Measurements from ENCODE around the gene KRT74.

Gene KRT74

GRCh38 chr12:52612431-52613383 is 39.1 kb upstream of the KRT74 start:
- H3K4me2 ChIP-seq (ENCODE audit: low read length): no peak overlapping the region
- no peaks in the 10 kb centered on the region for H3K4me1 ChIP-seq (ENCODE audit: control insufficient read depth, insufficient read depth, low read length)
- no peak overlapping the region for H3K9ac ChIP-seq (ENCODE audit: low read depth, low read length)
- no peaks in the 10 kb centered on the region for H3K36me3 ChIP-seq (ENCODE audit: insufficient read depth, low read length)
- H3K4me3 ChIP-seq (ENCODE audit: low read length): no peak overlapping the region
- peaks cover 86% of the 10 kb centered on the region for H3K27me3 ChIP-seq (ENCODE audit: control insufficient read depth, insufficient read depth, low read length)
- no peaks in the 10 kb centered on the region for H3K9me3 ChIP-seq (replicated peaks; ENCODE audit: low read length)

GRCh38 chr12:52611080-52611468 is 37.4 kb upstream of the KRT74 start:
- Histone ChIP-seq H3K9ac (ENCODE audit: low read depth, low read length) (no peak overlapping the region), H3K4me1 (ENCODE audit: control insufficient read depth, insufficient read depth, low read length) (no peaks in the 10 kb centered on the region), H3K36me3 (ENCODE audit: insufficient read depth, low read length) (no peaks in the 10 kb centered on the region), H3K4me3 (ENCODE audit: low read length) (no peak overlapping the region), H3K4me2 (ENCODE audit: low read length) (no peak overlapping the region), H3K27me3 (ENCODE audit: control insufficient read depth, insufficient read depth, low read length) (peaks cover 89% of the 10 kb centered on the region), H3K9me3 (replicated peaks; ENCODE audit: low read length) (no peaks in the 10 kb centered on the region)

GRCh38 chr12:52608826-52609630 is 35.4 kb upstream of the KRT74 start:
- H3K4me3 ChIP-seq (ENCODE audit: low read length): no peak overlapping the region
- peaks cover 81% of the 10 kb centered on the region for H3K27me3 ChIP-seq (ENCODE audit: control insufficient read depth, insufficient read depth, low read length)
- no peak overlapping the region for H3K4me2 ChIP-seq (ENCODE audit: low read length)
- no peak overlapping the region for H3K9ac ChIP-seq (ENCODE audit: low read depth, low read length)
- H3K36me3 ChIP-seq (ENCODE audit: insufficient read depth, low read length): no peaks in the 10 kb centered on the region
- no peaks in the 10 kb centered on the region for H3K4me1 ChIP-seq (ENCODE audit: control insufficient read depth, insufficient read depth, low read length)
- H3K9me3 ChIP-seq (replicated peaks; ENCODE audit: low read length): no peaks in the 10 kb centered on the region

GRCh38 chr12:52608161-52608560 is 34.5 kb upstream of the KRT74 start:
- no peaks in the 10 kb centered on the region for H3K36me3 ChIP-seq (ENCODE audit: insufficient read depth, low read length)
- H3K9me3 ChIP-seq (replicated peaks; ENCODE audit: low read length): no peaks in the 10 kb centered on the region
- H3K9ac ChIP-seq (ENCODE audit: low read depth, low read length): no peak overlapping the region
- H3K4me2 ChIP-seq (ENCODE audit: low read length): no peak overlapping the region
- peaks cover 78% of the 10 kb centered on the region for H3K27me3 ChIP-seq (ENCODE audit: control insufficient read depth, insufficient read depth, low read length)
- no peaks in the 10 kb centered on the region for H3K4me1 ChIP-seq (ENCODE audit: control insufficient read depth, insufficient read depth, low read length)
- no peak overlapping the region for H3K4me3 ChIP-seq (ENCODE audit: low read length)

GRCh38 chr12:52607314-52607713 is 33.7 kb upstream of the KRT74 start:
- H3K9me3 ChIP-seq (replicated peaks; ENCODE audit: low read length): no peaks in the 10 kb centered on the region
- no peak overlapping the region for H3K9ac ChIP-seq (ENCODE audit: low read depth, low read length)
- H3K27me3 ChIP-seq (ENCODE audit: control insufficient read depth, insufficient read depth, low read length): peaks cover 77% of the 10 kb centered on the region
- H3K36me3 ChIP-seq (ENCODE audit: insufficient read depth, low read length): no peaks in the 10 kb centered on the region
- no peak overlapping the region for H3K4me2 ChIP-seq (ENCODE audit: low read length)
- H3K4me1 ChIP-seq (ENCODE audit: control insufficient read depth, insufficient read depth, low read length): no peaks in the 10 kb centered on the region
- H3K4me3 ChIP-seq (ENCODE audit: low read length): no peak overlapping the region

GRCh38 chr12:52606581-52607218 is 33.1 kb upstream of the KRT74 start:
- Histone ChIP-seq H3K4me2 (ENCODE audit: low read length) (no peak overlapping the region), H3K9me3 (replicated peaks; ENCODE audit: low read length) (no peaks in the 10 kb centered on the region), H3K36me3 (ENCODE audit: insufficient read depth, low read length) (no peaks in the 10 kb centered on the region), H3K27me3 (ENCODE audit: control insufficient read depth, insufficient read depth, low read length) (peaks cover 77% of the 10 kb centered on the region), H3K4me1 (ENCODE audit: control insufficient read depth, insufficient read depth, low read length) (no peaks in the 10 kb centered on the region), H3K9ac (ENCODE audit: low read depth, low read length) (no peak overlapping the region), H3K4me3 (ENCODE audit: low read length) (no peak overlapping the region)

- H3K4me1 ChIP-seq (ENCODE audit: control insufficient read depth, insufficient read depth, low read length): no peaks in the 10 kb centered on the region
- no peak overlapping the region for H3K4me3 ChIP-seq (ENCODE audit: low read length)
- H3K4me2 ChIP-seq (ENCODE audit: low read length): no peak overlapping the region
- no peaks in the 10 kb centered on the region for H3K9me3 ChIP-seq (replicated peaks; ENCODE audit: low read length)
- no peaks in the 10 kb centered on the region for H3K36me3 ChIP-seq (ENCODE audit: insufficient read depth, low read length)
- peaks cover 77% of the 10 kb centered on the region for H3K27me3 ChIP-seq (ENCODE audit: control insufficient read depth, insufficient read depth, low read length)
- no peak overlapping the region for H3K9ac ChIP-seq (ENCODE audit: low read depth, low read length)
Measured at GRCh38 chr12:52606096-52606495, 32.5 kb upstream of the KRT74 start.

GRCh38 chr12:52605542-52605941 is 31.9 kb upstream of the KRT74 start:
- Histone ChIP-seq H3K4me3 (ENCODE audit: low read length) (no peak overlapping the region), H3K9ac (ENCODE audit: low read depth, low read length) (no peak overlapping the region), H3K9me3 (replicated peaks; ENCODE audit: low read length) (no peaks in the 10 kb centered on the region), H3K36me3 (ENCODE audit: insufficient read depth, low read length) (no peaks in the 10 kb centered on the region), H3K27me3 (ENCODE audit: control insufficient read depth, insufficient read depth, low read length) (peaks cover 77% of the 10 kb centered on the region), H3K4me2 (ENCODE audit: low read length) (no peak overlapping the region), H3K4me1 (ENCODE audit: control insufficient read depth, insufficient read depth, low read length) (no peaks in the 10 kb centered on the region)

GRCh38 chr12:52604859-52605258 is 31.2 kb upstream of the KRT74 start:
- Histone ChIP-seq H3K36me3 (ENCODE audit: insufficient read depth, low read length) (no peaks in the 10 kb centered on the region), H3K27me3 (ENCODE audit: control insufficient read depth, insufficient read depth, low read length) (peaks cover 82% of the 10 kb centered on the region), H3K9me3 (replicated peaks; ENCODE audit: low read length) (no peaks in the 10 kb centered on the region), H3K4me1 (ENCODE audit: control insufficient read depth, insufficient read depth, low read length) (no peaks in the 10 kb centered on the region), H3K4me3 (ENCODE audit: low read length) (no peak overlapping the region), H3K4me2 (ENCODE audit: low read length) (no peak overlapping the region), H3K9ac (ENCODE audit: low read depth, low read length) (no peak overlapping the region)

GRCh38 chr12:52603314-52603713 is 29.7 kb upstream of the KRT74 start:
- Histone ChIP-seq H3K9me3 (replicated peaks; ENCODE audit: low read length) (no peaks in the 10 kb centered on the region), H3K27me3 (ENCODE audit: control insufficient read depth, insufficient read depth, low read length) (peaks cover 82% of the 10 kb centered on the region), H3K9ac (ENCODE audit: low read depth, low read length) (no peak overlapping the region), H3K4me2 (ENCODE audit: low read length) (no peak overlapping the region), H3K36me3 (ENCODE audit: insufficient read depth, low read length) (no peaks in the 10 kb centered on the region), H3K4me1 (ENCODE audit: control insufficient read depth, insufficient read depth, low read length) (no peaks in the 10 kb centered on the region), H3K4me3 (ENCODE audit: low read length) (no peak overlapping the region)

- H3K4me1 ChIP-seq (ENCODE audit: control insufficient read depth, insufficient read depth, low read length): no peaks in the 10 kb centered on the region
Measured at GRCh38 chr12:52602552-52602951, 28.9 kb upstream of the KRT74 start.

More at GRCh38 chr12:52602552-52602951, 28.9 kb upstream of the KRT74 start:
- Histone ChIP-seq H3K4me2 (ENCODE audit: low read length) (no peak overlapping the region), H3K9ac (ENCODE audit: low read depth, low read length) (no peak overlapping the region), H3K9me3 (replicated peaks; ENCODE audit: low read length) (no peaks in the 10 kb centered on the region), H3K4me3 (ENCODE audit: low read length) (no peak overlapping the region), H3K36me3 (ENCODE audit: insufficient read depth, low read length) (no peaks in the 10 kb centered on the region), H3K27me3 (ENCODE audit: control insufficient read depth, insufficient read depth, low read length) (peaks cover 82% of the 10 kb centered on the region)
